GM18526 (cell line): Measurements from ENCODE around the gene SLC25A23.

Source experiments
- POLR2A ChIP-seq: IDR thresholded peaks from 3 replicates; pipeline ENCODE4 v1.6.1; 2011; ENCODE audit not compliant: insufficient read length; ENCODE audit errors: extremely low read depth

SLC25A23 gene

GRCh38 chr19:6448045-6448444 lies 11.5 kb downstream of the SLC25A23 start:
- no peak for TF ChIP-seq POLR2A

GRCh38 chr19:6446452-6446851 lies 13.1 kb downstream of the SLC25A23 start:
- TF ChIP-seq POLR2A, result no peak

GRCh38 chr19:6443986-6444385 lies 15.6 kb downstream of the SLC25A23 start:
- no peak for TF ChIP-seq POLR2A

GRCh38 chr19:6442087-6442688 lies 17.4 kb downstream of the SLC25A23 start:
- no peak for TF ChIP-seq POLR2A

- TF ChIP-seq POLR2A, result no peak
These were observed 18.7 kb downstream of the SLC25A23 start for GRCh38 chr19:6440905-6441304.

- no peak for TF ChIP-seq POLR2A
These were observed 19.8 kb downstream of the SLC25A23 start for GRCh38 chr19:6439743-6440142.

- TF ChIP-seq POLR2A, result no peak
These were observed 25.9 kb downstream of the SLC25A23 start, which contains the start of gene SLC25A41 for GRCh38 chr19:6433663-6434062. TSS of gene SLC25A41 (minus strand) at chr19:6433763. CDS start at chr19:6433693, 70 bp downstream.

- TF ChIP-seq POLR2A, result no peak
These were observed 26.4 kb downstream of the SLC25A23 start for GRCh38 chr19:6433165-6433564.

- no peak for TF ChIP-seq POLR2A
These were observed 27.7 kb downstream of the SLC25A23 start for GRCh38 chr19:6431891-6432290.

- TF ChIP-seq POLR2A, result no peak
These were observed 30.0 kb downstream of the SLC25A23 start for GRCh38 chr19:6429419-6430221.

- no peak for TF ChIP-seq POLR2A
These were observed 32.5 kb downstream of the SLC25A23 start for GRCh38 chr19:6427131-6427530.

- no peak for TF ChIP-seq POLR2A
These were observed 33.6 kb downstream of the SLC25A23 start for GRCh38 chr19:6425732-6426620.

- TF ChIP-seq POLR2A, result peak; percentile 45
These were observed 34.5 kb downstream of the SLC25A23 start for GRCh38 chr19:6424939-6425731.

- peak; percentile 77 for TF ChIP-seq POLR2A
These were observed 35.2 kb downstream of the SLC25A23 start, which contains the start of gene KHSRP for GRCh38 chr19:6424195-6424938. TSS of gene KHSRP (minus strand) at chr19:6424811. CDS start at chr19:6424701, 110 bp downstream.
